ENCODE data around the gene TMEM132A.
A peak's percentile ranks its signal among the peaks of the same experiment; 100 is the strongest.

Gene TMEM132A

DNA sequence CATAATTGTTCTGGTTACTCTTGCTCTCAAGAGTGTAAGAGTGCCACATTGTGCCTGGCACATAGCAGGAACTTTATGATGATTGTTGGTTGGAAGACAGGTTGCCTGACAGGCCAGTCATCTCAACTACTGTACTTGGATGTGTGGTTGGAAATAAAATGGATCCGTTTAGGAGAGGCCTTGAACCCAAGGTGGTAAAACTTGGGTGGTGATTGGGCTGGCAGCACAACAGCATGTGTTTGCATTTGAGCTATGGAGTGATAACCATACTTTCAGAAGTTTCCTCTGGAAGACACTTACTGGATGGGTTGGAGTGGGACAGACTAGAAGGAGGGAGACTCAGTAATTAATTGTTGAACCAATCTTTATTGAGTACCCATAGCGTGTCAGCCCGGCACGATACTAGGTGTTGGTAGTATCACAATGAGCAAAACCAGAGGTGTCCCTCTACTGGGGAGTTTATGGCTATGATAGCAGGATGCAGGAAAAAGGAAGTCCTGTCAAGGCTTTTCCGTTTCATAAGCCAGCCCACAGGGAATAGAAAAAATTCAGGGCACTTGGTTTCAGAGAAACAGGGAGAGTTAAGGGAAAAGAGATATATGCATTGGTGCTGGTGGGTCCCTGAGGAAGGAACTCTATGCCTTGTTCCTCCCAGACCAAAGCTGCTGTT, 13.4 kb upstream of the TMEM132A start:
- no peak for DNase-seq
- TF ChIP-seq GATA1 (IDR thresholded peaks at IDR 0.05; ENCODE audit: low read depth, low read length) = no peak
- no peak for TF ChIP-seq POLR2A (IDR thresholded peaks at IDR 0.05; ENCODE audit: low read length)

DNA sequence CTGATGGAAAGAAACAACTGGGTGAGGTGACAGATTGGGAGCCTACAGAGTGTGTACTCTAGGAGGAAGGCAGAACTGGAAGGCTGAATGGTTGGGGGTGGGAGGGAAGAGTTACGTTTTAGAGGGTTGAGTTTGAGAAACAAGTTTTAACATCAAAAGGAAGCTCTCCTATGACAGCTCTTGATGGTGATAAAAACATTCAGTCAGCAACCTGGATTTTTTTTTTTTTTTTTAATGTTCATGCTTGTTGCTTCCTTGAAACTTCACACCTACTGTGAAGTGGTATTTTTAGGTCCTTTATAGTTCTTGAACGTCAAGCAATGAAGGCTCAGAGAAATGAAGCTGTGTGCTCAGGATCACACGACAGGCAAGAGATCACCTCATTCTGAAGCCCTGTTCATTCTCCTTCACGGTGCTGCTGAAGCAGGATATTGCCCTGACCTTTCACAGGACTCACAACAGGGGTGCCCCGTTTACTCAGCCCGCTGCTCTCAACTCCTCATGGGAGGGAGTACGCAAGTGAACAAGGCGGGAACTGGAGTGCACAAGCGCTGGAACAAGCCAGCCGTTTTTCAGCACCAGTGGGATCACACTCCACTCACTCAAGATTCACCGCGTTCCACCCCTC, 11.9 kb upstream of the TMEM132A start:
- DNase-seq = no peak
- TF ChIP-seq GATA1 (IDR thresholded peaks at IDR 0.05; ENCODE audit: low read depth, low read length) = no peak
- TF ChIP-seq POLR2A (IDR thresholded peaks at IDR 0.05; ENCODE audit: low read length) = no peak

DNA sequence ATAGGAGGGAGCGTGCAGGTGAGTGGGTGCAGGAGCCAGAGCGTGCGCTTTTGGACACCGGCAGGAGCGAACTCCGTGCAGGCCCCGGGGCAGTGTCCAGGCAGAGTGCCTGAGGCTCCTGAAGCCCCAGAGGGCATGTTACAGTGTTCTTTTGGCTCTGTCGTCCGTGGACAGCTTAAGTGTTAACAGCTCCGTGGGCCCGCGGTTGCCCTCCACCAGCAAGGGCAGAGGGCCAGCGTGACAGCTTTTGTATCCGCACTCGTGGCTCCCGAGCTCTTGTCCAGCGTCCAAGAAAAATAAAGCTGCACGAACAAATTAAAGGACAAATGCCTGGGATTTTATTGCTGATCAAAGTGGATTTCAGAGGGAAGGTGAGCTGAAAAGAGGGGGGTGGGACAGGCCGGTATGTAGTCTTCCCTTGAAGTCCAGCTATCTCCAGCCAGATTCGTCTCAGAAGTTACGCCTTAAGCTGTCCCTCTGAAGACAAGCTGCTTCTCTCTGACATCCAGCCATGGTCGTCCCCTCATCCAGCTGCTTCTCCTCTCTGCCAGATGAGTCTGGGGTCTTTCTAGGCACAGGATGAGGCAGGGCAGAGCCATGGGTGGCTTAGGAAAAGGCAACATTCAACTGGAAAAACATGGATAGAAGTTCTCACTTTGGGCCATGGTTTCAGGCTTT, 11.3 kb upstream of the TMEM132A start:
- no peak for DNase-seq
- no peak for TF ChIP-seq GATA1 (IDR thresholded peaks at IDR 0.05; ENCODE audit: low read depth, low read length)
- no peak for TF ChIP-seq POLR2A (IDR thresholded peaks at IDR 0.05; ENCODE audit: low read length)

DNA sequence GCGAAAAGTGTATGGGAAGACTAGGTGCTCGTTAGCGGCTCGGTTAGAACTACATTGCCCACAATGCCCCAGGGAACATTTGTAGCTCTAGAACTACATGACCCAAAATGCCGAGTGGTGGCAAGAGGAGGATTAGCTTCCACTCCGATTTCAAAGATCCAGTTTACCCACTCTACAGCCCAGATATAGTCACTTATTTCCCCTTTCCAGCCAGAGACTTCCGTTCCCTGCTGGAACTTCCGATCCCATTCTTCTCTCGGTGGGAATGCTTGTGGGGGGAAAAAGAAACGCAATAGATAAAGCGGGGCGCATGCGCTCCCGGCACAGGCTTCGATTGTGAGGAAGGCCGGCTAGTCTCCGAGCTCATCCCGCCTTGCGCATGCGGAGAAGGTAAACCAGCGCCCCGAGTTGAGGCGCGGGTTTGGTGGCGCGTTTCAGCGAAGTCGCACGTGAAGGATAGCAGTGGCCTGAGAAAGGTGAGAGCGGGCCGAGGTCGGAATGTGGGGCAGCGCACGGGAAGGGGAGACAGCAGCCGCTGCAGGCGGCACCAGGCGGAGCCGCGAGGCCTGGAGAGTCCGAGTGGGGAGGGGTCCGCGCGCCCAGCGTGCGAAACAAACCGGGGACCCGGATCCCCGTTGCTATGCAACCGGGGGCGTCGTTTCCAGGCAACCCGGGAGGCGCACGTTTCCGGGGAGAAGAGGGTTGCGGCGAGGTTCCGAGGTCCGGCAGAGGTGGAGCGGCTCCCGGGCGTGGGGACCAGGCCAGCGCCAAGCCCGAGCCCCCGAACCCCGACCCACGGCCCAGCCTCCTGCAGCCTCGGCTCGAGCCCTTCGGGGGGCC, 10.2 kb upstream of the TMEM132A start, which contains the start of gene TMEM109:
Gene TMEM109, plus strand, starts transcription at position 366 of the 840 bp plus-strand sequence. CDS start 5,536 bp downstream, outside the sequence.
- DNase-seq = peak; percentile 91 to 94
- TF ChIP-seq GATA1 (IDR thresholded peaks at IDR 0.05; ENCODE audit: low read depth, low read length) = no peak
- TF ChIP-seq POLR2A (IDR thresholded peaks at IDR 0.05; ENCODE audit: low read length) = peak; percentile 41

DNA sequence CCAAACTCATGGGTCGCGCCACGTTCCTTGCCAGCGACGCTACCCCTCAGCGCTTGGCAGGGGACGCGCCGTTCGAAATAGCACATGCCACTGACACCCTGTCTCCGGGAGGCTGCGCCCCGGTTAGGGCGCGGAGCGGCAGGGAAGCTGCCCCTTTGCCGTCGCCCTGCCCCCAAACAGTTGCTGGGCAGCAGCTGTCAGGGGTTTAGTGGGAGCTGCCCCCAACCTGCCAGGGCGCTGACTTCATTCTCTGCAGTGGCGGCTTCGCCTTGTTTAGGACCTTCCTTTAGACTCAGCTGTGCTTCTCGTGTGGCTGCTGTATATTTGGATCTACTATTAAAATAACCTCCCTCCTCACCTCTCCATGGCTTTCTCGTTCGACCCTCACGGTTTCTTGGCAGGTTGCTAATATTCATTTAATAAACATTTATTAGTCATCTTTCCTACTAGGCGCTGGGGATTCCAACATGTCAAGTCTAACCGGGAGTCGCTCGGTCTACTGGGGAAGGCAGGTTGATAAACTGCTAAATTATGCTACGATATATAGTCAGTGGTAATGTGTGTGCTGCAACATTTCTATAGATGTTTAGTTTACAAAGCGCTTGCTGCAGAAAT, 9.5 kb upstream of the TMEM132A start:
- TF ChIP-seq GATA1 (IDR thresholded peaks at IDR 0.05; ENCODE audit: low read depth, low read length) (no peak), POLR2A (IDR thresholded peaks at IDR 0.05; ENCODE audit: low read length) (no peak)
- DNase-seq = peak; percentile 66 to 72

DNA sequence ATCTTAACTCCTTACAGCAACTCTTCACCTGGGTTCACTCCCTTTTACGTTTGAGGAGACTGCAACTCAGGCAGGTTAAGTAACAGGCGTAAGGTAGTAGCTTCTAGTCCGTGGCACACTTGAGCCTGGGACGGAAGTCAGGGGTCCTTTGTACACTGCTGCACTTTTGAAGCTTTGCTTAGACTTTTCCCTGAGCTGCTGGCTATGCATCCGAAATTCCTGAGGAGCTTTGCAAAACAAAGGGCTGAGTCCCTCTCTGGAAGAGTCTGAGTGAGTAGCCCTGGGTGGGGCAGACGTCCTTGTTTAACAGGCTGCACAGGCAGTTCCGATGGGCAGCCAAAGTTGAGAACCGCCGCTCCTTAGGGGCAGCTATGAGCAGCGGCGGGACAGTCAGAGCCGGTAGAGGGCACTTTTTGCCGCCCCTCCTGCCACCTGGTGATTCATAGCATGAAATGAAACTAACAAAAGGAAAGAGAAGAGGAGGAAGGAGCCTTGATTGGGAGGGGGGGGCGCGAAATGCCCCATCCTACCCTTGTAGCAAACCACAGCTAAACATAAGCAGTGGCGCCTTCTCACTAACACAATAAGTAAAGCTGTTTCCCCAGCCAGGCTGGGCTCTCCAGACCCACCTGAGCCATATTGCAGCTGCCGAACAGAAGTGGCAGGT, 8.9 kb upstream of the TMEM132A start:
- DNase-seq = peak; percentile 51 to 60

DNA sequence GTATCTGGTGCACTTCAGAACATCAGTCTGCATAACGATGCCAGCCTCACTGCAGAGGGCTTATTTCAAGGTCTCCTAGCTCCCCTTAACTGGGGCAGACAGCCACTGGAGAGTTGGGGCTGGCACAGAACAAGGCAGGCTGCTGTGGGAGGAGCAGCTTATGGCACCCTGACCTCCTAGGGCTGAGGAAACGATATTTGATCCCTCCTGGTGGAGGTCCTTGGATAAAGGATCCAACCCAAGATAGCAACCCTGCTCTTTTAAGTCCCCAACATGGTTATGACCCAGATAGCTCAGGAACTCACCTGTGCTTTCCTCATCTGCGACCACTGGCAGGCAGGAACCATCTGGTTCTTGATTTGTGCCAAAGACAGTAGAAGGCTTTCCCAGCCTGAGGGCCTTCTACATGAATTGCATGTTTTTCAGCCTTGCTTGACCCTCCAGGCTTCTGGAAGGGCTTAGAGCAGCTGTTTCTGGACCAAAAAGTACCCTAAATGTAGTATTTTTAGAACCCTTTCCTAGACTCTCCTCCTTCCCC, 7.5 kb upstream of the TMEM132A start:
- TF ChIP-seq POLR2A (IDR thresholded peaks at IDR 0.05; ENCODE audit: low read length) = no peak
- TF ChIP-seq GATA1 (IDR thresholded peaks at IDR 0.05; ENCODE audit: low read depth, low read length) = no peak
- no peak for DNase-seq

More for the DNA sequence above, 8.9 kb upstream of the TMEM132A start:
- no peak for TF ChIP-seq POLR2A (IDR thresholded peaks at IDR 0.05; ENCODE audit: low read length)
- no peak for TF ChIP-seq GATA1 (IDR thresholded peaks at IDR 0.05; ENCODE audit: low read depth, low read length)

DNA sequence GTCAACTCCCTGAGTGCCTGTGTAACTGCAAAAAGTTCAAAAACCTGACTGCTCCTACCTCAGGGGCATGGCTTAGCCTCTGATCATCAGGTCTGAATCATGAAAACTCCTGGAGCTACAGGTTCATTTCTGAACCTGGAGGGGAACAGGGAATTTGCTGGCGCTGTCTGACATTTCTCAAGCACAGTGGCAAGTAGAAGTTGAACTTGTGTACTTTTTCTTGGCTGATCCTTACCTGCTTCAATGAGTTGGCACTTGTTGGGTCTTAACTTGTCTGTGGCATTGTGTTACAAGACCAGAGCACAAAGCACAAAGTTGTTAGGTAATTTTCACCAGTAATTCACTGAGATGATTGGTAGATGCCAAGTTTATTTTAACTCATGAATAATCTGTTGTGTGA, 7.0 kb upstream of the TMEM132A start:
- TF ChIP-seq POLR2A (IDR thresholded peaks at IDR 0.05; ENCODE audit: low read length) (no peak), GATA1 (IDR thresholded peaks at IDR 0.05; ENCODE audit: low read depth, low read length) (no peak)
- DNase-seq = no peak

DNA sequence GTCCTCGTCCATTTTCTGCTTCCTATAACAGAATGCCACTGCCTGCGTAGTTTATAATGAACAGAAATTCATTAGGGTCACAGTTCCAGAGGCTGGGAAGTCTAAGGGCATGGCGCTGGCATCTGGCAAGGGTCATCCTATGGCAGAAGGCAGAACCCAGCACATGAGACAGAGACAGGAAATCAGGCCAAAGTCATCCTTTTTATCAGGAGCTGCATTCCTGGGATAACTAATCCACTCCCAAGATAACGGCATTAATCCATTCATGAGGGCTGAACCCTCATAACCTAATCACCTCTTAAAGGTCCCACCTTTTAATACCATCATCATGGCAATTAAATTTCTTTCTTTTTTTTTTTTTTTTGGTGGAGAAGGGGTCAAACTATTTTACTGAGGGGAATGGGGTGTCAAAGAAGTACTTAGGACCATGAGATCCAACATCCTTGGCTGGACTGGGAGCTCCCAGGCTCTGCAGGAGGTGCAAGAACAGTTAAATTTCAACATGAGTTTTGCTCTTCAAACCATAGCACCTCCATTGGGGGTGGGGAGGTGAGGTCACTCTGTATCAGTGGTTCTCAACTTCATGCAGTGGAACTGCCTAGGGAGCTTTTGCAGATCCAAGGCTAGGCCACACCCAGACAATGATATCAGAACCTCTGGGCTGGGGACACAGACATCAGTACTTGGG, 5.9 kb upstream of the TMEM132A start:
- TF ChIP-seq GATA1 (IDR thresholded peaks at IDR 0.05; ENCODE audit: low read depth, low read length) (no peak), POLR2A (IDR thresholded peaks at IDR 0.05; ENCODE audit: low read length) (no peak)
- DNase-seq = peak; percentile 48 to 68

DNA sequence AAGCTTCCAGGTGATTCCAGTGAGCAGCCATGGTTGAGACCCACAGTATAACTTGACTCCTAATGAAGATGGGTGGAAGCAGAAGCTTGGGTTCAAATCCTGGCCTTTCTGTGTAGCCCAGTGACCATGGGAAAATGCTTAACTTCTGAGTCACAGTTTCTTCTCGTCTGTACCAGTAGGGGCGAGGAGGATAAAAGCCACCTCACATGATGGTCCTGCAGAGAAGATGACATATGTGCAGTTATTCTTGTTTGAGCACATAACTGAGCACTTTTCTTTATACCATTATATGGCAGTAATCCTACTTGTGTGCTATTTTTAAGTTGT, 5.4 kb upstream of the TMEM132A start:
- DNase-seq = no peak
- TF ChIP-seq GATA1 (IDR thresholded peaks at IDR 0.05; ENCODE audit: low read depth, low read length) (no peak), POLR2A (IDR thresholded peaks at IDR 0.05; ENCODE audit: low read length) (no peak)

DNA sequence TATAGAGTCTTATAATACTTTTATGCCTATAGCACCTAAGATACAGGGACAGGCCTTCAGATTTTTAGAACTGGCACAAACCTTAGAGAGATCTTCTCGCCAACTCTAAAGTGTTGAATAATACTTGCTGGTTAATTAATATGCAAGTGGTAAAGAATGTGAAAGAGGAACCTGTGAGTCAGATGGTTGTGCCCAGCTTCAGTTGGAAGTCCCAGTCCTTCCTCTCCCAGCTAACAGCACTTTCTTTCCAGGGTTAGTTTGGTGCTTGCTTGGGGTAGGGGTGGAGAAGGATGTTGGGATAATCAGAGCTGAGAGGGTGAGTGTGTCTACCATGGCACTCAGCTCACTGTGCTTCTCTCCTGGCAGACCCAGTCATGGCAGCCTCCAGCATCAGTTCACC, 4.9 kb upstream of the TMEM132A start:
- no peak for DNase-seq
- no peak for TF ChIP-seq POLR2A (IDR thresholded peaks at IDR 0.05; ENCODE audit: low read length)
- TF ChIP-seq GATA1 (IDR thresholded peaks at IDR 0.05; ENCODE audit: low read depth, low read length) = no peak

DNA sequence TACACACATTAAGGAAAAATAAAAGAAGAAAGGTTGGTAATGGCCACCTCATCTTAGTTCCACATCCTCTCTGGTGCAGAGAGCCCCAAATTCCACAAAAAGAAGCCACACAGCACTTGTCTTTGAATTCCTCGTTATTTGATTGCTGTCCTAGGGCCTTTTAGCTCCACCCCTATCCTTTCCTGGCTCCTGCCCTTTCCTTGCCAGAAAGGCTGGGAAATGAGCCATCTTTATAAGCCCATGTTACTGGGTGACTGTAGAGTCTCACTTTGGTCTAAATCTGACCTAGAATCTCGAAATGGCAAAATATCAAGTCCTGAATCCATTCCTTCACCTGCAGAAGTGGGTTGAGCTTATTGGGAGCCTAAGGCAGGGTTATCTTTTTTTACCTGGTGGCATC, 4.3 kb upstream of the TMEM132A start:
- DNase-seq = no peak
- TF ChIP-seq POLR2A (IDR thresholded peaks at IDR 0.05; ENCODE audit: low read length) (no peak), GATA1 (IDR thresholded peaks at IDR 0.05; ENCODE audit: low read depth, low read length) (no peak)

All from erythroblast (primary cell).